K562 (cell line): ENCODE results near the gene RGL2. TPM values are rescaled to one million over a fixed set of nuclear protein-coding genes. Genes with fewer than 3 reads are reported as not detected.

ENCODE experiments used
- BRD4 ChIP-seq: fragments of 200-600 bp; sonication (generic); IDR thresholded peaks from 2 replicates; pipeline ENCODE4 v1.6.1; 2017; ENCODE audit warnings: inconsistent platforms
- CBX3 ChIP-seq, 2 experiments: IDR thresholded peaks; 1 replicate in 1 of 2; 2 replicates in 1 of 2; pipeline ENCODE4 v1.6.1; 2012; ENCODE audit warnings: inconsistent platforms in 2 of 2, low read length in 2 of 2, borderline replicate concordance in 1 of 2, control low read depth in 1 of 2
- CHD2 ChIP-seq: IDR thresholded peaks from 2 replicates; pipeline ENCODE4 v1.6.1; 2011; ENCODE audit warnings: low read depth, low read length
- CTBP1 ChIP-seq: fragments of 450-650 bp; IDR thresholded peaks from 2 replicates; pipeline ENCODE4 v1.6.1; 2016; ENCODE audit warnings: borderline replicate concordance
- DDX20 ChIP-seq: fragments of 450-650 bp; IDR thresholded peaks from 2 replicates; pipeline ENCODE4 v1.6.1; 2016; ENCODE audit warnings: missing genetic modification characterization, low read depth, mild to moderate bottlenecking, missing compliant biosample characterization, moderate library complexity
- GATAD2B ChIP-seq: fragments of 450-650 bp; IDR thresholded peaks from 2 replicates; pipeline ENCODE4 v1.6.1; 2017; ENCODE audit warnings: mild to moderate bottlenecking, borderline replicate concordance
- JUN ChIP-seq, 2 experiments: sonication (generic) in 1 of 2; formaldehyde crosslinking in 1 of 2; IDR thresholded peaks; 2 replicates each; pipeline versions ENCODE4 v1.6.1 to v1.8.0; 2012 to 2022; ENCODE audit warnings: borderline replicate concordance in 2 of 2, mild to moderate bottlenecking in 2 of 2, improper control_type of control experiment in 1 of 2, low read depth in 1 of 2, low read length in 1 of 2, missing genetic modification reagents in 1 of 2
- MEF2A ChIP-seq: IDR thresholded peaks from 2 replicates; pipeline ENCODE4 v1.6.1; 2011; ENCODE audit warnings: low read depth, mild to moderate bottlenecking, low read length, moderate library complexity; ENCODE audit not compliant: control insufficient read depth
- MXI1 ChIP-seq: IDR thresholded peaks from 2 replicates; pipeline ENCODE4 v1.6.1; 2011; ENCODE audit warnings: low read depth, mild to moderate bottlenecking, improper control_type of control experiment, low read length
- NBN ChIP-seq: fragments of 450-650 bp; IDR thresholded peaks from 2 replicates; pipeline ENCODE4 v1.6.1; 2016; ENCODE audit warnings: low read depth, mild to moderate bottlenecking
- NCOA6 ChIP-seq: fragments of 450-650 bp; IDR thresholded peaks from 2 replicates; pipeline ENCODE4 v1.6.1; 2017; ENCODE audit warnings: mild to moderate bottlenecking
- PHF21A ChIP-seq: fragments of 450-650 bp; IDR thresholded peaks from 2 replicates; pipeline ENCODE4 v1.6.1; 2017; ENCODE audit warnings: low read depth, borderline replicate concordance
- POLR2G ChIP-seq: fragments of 200-400 bp; formaldehyde crosslinking; IDR thresholded peaks from 2 replicates; pipeline ENCODE4 v1.6.1; 2017; ENCODE audit warnings: low read depth, mild to moderate bottlenecking, antibody characterized with exemption, low read length, moderate library complexity
- PTBP1 ChIP-seq: fragments of 200-400 bp; formaldehyde crosslinking; IDR thresholded peaks from 2 replicates; pipeline ENCODE4 v1.6.1; 2017; ENCODE audit warnings: low read depth, low read length
- PTTG1 ChIP-seq: fragments of 450-650 bp; IDR thresholded peaks from 2 replicates; pipeline ENCODE4 v1.6.1; 2016; ENCODE audit warnings: low read depth, mild to moderate bottlenecking, missing genetic modification characterization, missing compliant biosample characterization
- RBM34 ChIP-seq: fragments of 200-400 bp; formaldehyde crosslinking; IDR thresholded peaks from 2 replicates; pipeline ENCODE4 v1.6.1; 2018; ENCODE audit warnings: low read length, borderline replicate concordance; ENCODE audit not compliant: insufficient read depth
- SIN3A ChIP-seq, 2 experiments: fragments of 150-350 bp in 1 of 2; IDR thresholded peaks; 2 replicates each; pipeline ENCODE4 v1.6.1; 2011 to 2016; ENCODE audit warnings: borderline replicate concordance in 2 of 2, low read depth in 2 of 2, low read length in 2 of 2, mild to moderate bottlenecking in 2 of 2, moderate library complexity in 2 of 2; ENCODE audit not compliant: control insufficient read depth in 1 of 2
- TBL1XR1 ChIP-seq, 2 experiments: IDR thresholded peaks; 2 replicates each; pipeline ENCODE4 v1.6.1; 2012; ENCODE audit warnings: improper control_type of control experiment in 2 of 2, low read length in 2 of 2, mild to moderate bottlenecking in 1 of 2
- TRIM28 ChIP-seq: fragments of 450-650 bp; IDR thresholded peaks from 2 replicates; pipeline ENCODE4 v1.6.1; 2017
- ZBTB8A ChIP-seq: fragments of 450-650 bp; IDR thresholded peaks from 2 replicates; pipeline ENCODE4 v1.6.1; 2018; ENCODE audit warnings: mild to moderate bottlenecking, moderate library complexity; ENCODE audit not compliant: partially characterized antibody
- ZNF184 ChIP-seq: sonication (generic); formaldehyde crosslinking; IDR thresholded peaks from 2 replicates; pipeline ENCODE4 v1.5.0; 2020; ENCODE audit warnings: missing genetic modification reagents
- ZNF3 ChIP-seq: fragments of 250-450 bp; sonication (Bioruptor Pico); IDR thresholded peaks from 2 replicates; pipeline ENCODE4 v1.5.0; 2021; ENCODE audit warnings: mild to moderate bottlenecking, moderate library complexity
- ZNF384 ChIP-seq: IDR thresholded peaks from 2 replicates; pipeline ENCODE4 v1.6.1; 2012; ENCODE audit warnings: low read depth, low read length, improper control_type of control experiment
- ZNF518B ChIP-seq: fragments of 250-450 bp; sonication (Bioruptor Pico); IDR thresholded peaks from 2 replicates; pipeline ENCODE4 v1.5.0; 2021; ENCODE audit warnings: mild to moderate bottlenecking, moderate library complexity
- ZNF589 ChIP-seq: fragments of 200-800 bp; sonication (Bioruptor generic); IDR thresholded peaks from 2 replicates; pipeline ENCODE4 v1.6.1; 2016; ENCODE audit warnings: low read depth, missing genetic modification characterization, missing compliant biosample characterization
- ZNF780A ChIP-seq: fragments of 250-450 bp; sonication (Bioruptor Pico); IDR thresholded peaks from 2 replicates; pipeline ENCODE4 v1.5.0; 2021; ENCODE audit warnings: mild to moderate bottlenecking
- polyA plus RNA-seq, 8 experiments: library from polyadenylated mRNA; depleted of rRNA in 4 of 8; stranded (reverse) in 5 of 8; unstranded in 3 of 8; fragments of >200 nt; fragmentation: Nextera tagmentation in 2 of 8; fragmentation: Illumina TruSeq in 1 of 8; extraction: Ambion mirVana in 2 of 8; extraction: Trizol in 1 of 8; gene quantifications; 2 replicates each; pipeline versions ENCODE4 v1.2.1 to v1.2.3, GENCODE V29; 2011 to 2014; ENCODE audit warnings: inconsistent platforms in 1 of 8, missing spikeins in 1 of 8
- total RNA-seq, 7 experiments: library from RNA; depleted of rRNA in 6 of 7; stranded (reverse); fragments of >200 nt in 6 of 7; fragmentation: Illumina TruSeq in 2 of 7; extraction: Trizol in 2 of 7; gene quantifications; 2 replicates each; pipeline versions ENCODE4 v1.2.1 to v1.2.3, GENCODE V29; 2011 to 2021; ENCODE audit warnings: low replicate concordance in 1 of 7

Gene RGL2
- total and polyA plus RNA-seq, 9 of the 15 experiments (the other 6 are each of a cell fraction or from before 2014, with no cell fraction given): 1.8 to 57.1 (median 19.5) TPM

GRCh38 chr6:33314943-33315792 lies 16.4 kb upstream of the RGL2 start (continued):
- TF ChIP-seq ZNF184 (CRISPR knock-in tag): no peak
- no peak for TF ChIP-seq ZNF589 (CRISPR knock-in tag)
- no peak for TF ChIP-seq ZNF780A (CRISPR knock-in tag)
- no peak for TF ChIP-seq NCOA6
- TF ChIP-seq PTTG1 (tag): no peak
- TF ChIP-seq MXI1: no peak
- TF ChIP-seq ZNF3 (CRISPR knock-in tag): no peak
- no peak for TF ChIP-seq CBX3 (IDR thresholded peaks at IDR 0.05; ENCODE audit: borderline replicate concordance in 1 of 2, low read length in 2 of 2)
- peak in 1 of 2 experiments; percentile 66; a peak in 2 of 4 replicates for TF ChIP-seq SIN3A (IDR thresholded peaks at IDR 0.05; ENCODE audit: borderline replicate concordance in 2 of 2, control insufficient read depth in 1 of 2, low read depth in 2 of 2, low read length in 2 of 2)
- TF ChIP-seq TBL1XR1 (IDR thresholded peaks at IDR 0.05; ENCODE audit: low read length in 2 of 2): no peak
- TF ChIP-seq NBN: no peak
- TF ChIP-seq PTBP1: no peak
- no peak for TF ChIP-seq JUN (IDR thresholded peaks at IDR 0.05; ENCODE audit: borderline replicate concordance, low read depth, low read length)
- no peak for TF ChIP-seq JUN (CRISPR knock-in tag; IDR thresholded peaks at IDR 0.05; ENCODE audit: borderline replicate concordance)
- peak; percentile 79 for TF ChIP-seq POLR2G
- TF ChIP-seq DDX20: no peak
- no peak for TF ChIP-seq CHD2
- no peak for TF ChIP-seq TRIM28
- TF ChIP-seq ZBTB8A: no peak
- TF ChIP-seq RBM34: no peak
- no peak for TF ChIP-seq ZNF384
- no peak for TF ChIP-seq ZNF518B (CRISPR knock-in tag)
- no peak for TF ChIP-seq GATAD2B
- 0 out of 2 replicates have a peak, but pooled peaks have one; percentile 25 for TF ChIP-seq CTBP1
- no peak for TF ChIP-seq MEF2A
- no peak for TF ChIP-seq PHF21A
- TF ChIP-seq BRD4: no peak
